ENCODE results near the gene SKA1.
"Not testable (repeated sequence)": the region's sequence is repeated elsewhere in the genome, so short reads cannot be mapped to it uniquely, and the experiment has no call there.

The SKA1 gene

GRCh38 chr18:50395093-50395492 lies 20.2 kb downstream of the SKA1 start:
- no peak overlapping the region for H3K27ac ChIP-seq
- TF ChIP-seq ZFX (IDR thresholded peaks at IDR 0.05) (no peak), CTCF (conservative IDR thresholded peaks at IDR 0.05) (no peak)

GRCh38 chr18:50396005-50396660 lies 21.3 kb downstream of the SKA1 start:
- no peak overlapping the region for H3K27ac ChIP-seq
- TF ChIP-seq CTCF (conservative IDR thresholded peaks at IDR 0.05), result no peak
- no peak for TF ChIP-seq ZFX (IDR thresholded peaks at IDR 0.05)

DNA sequence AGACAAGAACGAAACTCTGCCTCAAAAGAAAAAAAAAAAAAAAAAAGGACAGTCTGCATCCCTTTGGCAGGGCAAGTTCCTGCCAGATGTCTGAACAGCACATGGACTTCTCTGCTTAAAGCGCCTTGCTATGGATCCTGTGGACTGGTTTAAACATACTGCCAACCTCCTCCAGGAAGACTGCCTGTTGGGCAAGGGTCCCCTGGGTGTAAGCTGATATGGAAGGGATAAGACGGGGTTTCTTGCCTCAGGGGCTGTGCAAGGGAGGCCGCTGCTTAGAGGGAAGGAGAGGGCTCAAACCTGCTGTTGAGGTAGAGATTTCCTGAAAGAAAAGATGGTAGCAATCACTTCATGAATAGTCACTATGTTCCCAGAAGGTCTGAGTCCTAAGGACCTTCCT lies 22.2 kb downstream of the SKA1 start:
- H3K27ac ChIP-seq, result no peak overlapping the region
- no peak for TF ChIP-seq CTCF (conservative IDR thresholded peaks at IDR 0.05)
- no peak for TF ChIP-seq ZFX (IDR thresholded peaks at IDR 0.05)

DNA sequence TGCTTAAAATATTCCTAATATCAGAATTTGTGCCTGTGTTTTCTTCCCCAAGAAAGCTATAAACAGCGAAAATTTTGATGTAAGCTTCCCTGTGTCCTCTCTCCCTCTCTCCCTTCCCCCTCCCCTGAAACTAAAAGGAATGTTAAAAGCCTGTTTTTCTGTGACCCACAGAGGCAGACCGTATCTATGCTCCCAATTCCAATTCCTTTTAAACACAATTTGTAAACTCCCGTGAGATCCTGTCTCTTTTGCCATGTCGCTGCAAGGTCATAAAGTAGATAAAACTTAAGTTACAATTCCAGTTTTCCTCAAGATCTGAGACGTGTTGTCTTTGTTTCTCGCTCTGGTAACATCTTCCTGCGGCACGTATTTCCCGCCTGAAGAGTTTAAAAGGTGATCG lies 23.3 kb downstream of the SKA1 start:
- TF ChIP-seq CTCF (conservative IDR thresholded peaks at IDR 0.05), result no peak
- TF ChIP-seq ZFX (IDR thresholded peaks at IDR 0.05), result no peak
- H3K27ac ChIP-seq, result no peak overlapping the region

DNA sequence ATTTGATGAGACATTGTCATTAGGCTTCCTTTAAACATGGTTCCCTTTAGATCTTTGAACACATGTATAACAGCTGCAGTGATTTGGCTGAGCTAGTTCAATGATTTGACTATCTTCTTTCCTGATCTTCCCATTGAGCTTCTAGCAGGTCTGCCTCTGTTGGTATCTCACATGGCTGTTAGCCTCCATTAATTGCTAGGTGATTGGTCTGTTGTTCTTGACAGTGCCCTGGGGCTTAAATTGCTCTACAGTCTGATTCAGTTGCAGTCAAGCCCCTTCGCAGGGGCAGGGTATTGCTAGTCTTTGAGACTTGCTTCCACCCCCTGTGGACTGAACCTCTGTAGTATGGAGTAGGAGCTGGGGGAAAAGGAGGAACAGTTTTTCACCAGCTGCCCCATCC lies 24.1 kb downstream of the SKA1 start:
- TF ChIP-seq CTCF (conservative IDR thresholded peaks at IDR 0.05), result no peak
- TF ChIP-seq ZFX (IDR thresholded peaks at IDR 0.05), result no peak
- no peak overlapping the region for H3K27ac ChIP-seq

- no peak for TF ChIP-seq CTCF (conservative IDR thresholded peaks at IDR 0.05)
- no peak for TF ChIP-seq ZFX (IDR thresholded peaks at IDR 0.05)
- no peak overlapping the region for H3K27ac ChIP-seq
Measured at GRCh38 chr18:50399582-50399981, 24.7 kb downstream of the SKA1 start.

DNA sequence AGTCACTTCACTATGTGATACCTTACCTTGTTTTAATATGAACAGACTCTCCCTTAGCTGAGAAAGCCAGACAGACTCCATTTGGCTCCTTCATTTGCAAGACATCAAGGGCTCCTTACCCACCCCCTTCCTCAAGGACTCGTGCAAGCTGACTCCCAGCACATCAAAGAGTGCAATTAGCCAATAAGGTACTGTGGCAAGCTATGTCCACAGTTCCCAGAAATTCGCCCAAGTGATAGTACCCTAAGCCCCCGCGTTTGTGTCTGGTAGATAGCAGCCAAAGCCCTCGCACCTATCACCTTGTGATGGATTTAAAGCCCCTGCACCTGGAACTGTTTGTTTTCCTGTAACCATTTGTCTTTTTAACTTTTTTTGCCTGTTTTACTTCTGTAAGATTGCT lies 25.6 kb downstream of the SKA1 start:
- H3K27ac ChIP-seq, result not testable (repeated sequence)

- H3K27ac ChIP-seq, result no peak overlapping the region
- no peak for TF ChIP-seq ZFX (IDR thresholded peaks at IDR 0.05)
Measured at GRCh38 chr18:50401295-50401694, 26.4 kb downstream of the SKA1 start.
